Natural killer cell (primary cell): ENCODE data around the gene ZC3H18. TPM values are rescaled to one million over a fixed set of nuclear protein-coding genes. Genes with fewer than 3 reads are reported as not detected.
A peak's percentile ranks its signal among the peaks of the same experiment; 100 is the strongest.

Experiments used
- ATAC-seq, 3 donors: fragments of 150-1000 bp in 2 of 3; fragments of 200-7000 bp in 1 of 3; cut with Tn5 transposase; 1 replicate in 1 of 3; 2 replicates in 2 of 3; pipeline ENCODE4 v1.10.0; 2021; ENCODE audit warnings: mild to moderate bottlenecking in 2 of 3, moderate library complexity in 2 of 3
- DNase-seq, 2 donors: peaks; one replicate each; pipeline versions ENCODE4 v3.0.0 to v3.0.0-alpha.2; 2013 to 2021; ENCODE audit warnings: mixed read lengths in 1 of 2
- H3K27ac ChIP-seq: one replicate; pipeline ENCODE4 v1.5.1; 2013; ENCODE audit warnings: mild to moderate bottlenecking, low read length
- H3K27me3 ChIP-seq: one replicate; pipeline ENCODE4 v1.6.1; 2013; ENCODE audit warnings: low read length; ENCODE audit not compliant: control insufficient read depth, insufficient read depth
- H3K36me3 ChIP-seq: one replicate; pipeline ENCODE4 v1.6.1; 2013; ENCODE audit warnings: low read length; ENCODE audit not compliant: control insufficient read depth, insufficient read depth
- H3K4me1 ChIP-seq: one replicate; pipeline ENCODE4 v1.6.1; 2013; ENCODE audit warnings: low read length; ENCODE audit not compliant: control insufficient read depth, insufficient read depth
- H3K4me3 ChIP-seq: one replicate; pipeline ENCODE4 v1.5.1; 2013; ENCODE audit warnings: low read length
- H3K9me3 ChIP-seq: one replicate; pipeline ENCODE4 v1.6.1; 2013; ENCODE audit warnings: low read length; ENCODE audit not compliant: control insufficient read depth, insufficient read depth
- H3K27ac Mint-ChIP-seq, 2 donors: one replicate each; pipeline ENCODE4 v1.8.0; 2022; ENCODE audit warnings: mild to moderate bottlenecking in 2 of 2, mixed read lengths in 2 of 2, moderate library complexity in 1 of 2
- H3K27me3 Mint-ChIP-seq, 2 donors: one replicate each; pipeline ENCODE4 v1.8.0; 2022; ENCODE audit warnings: low read depth in 2 of 2, mixed read lengths in 2 of 2
- H3K36me3 Mint-ChIP-seq: one replicate; pipeline ENCODE4 v1.8.0; 2022; ENCODE audit warnings: mixed read lengths
- H3K4me1 Mint-ChIP-seq, 2 donors: one replicate each; pipeline ENCODE4 v1.8.0; 2022; ENCODE audit warnings: mixed read lengths in 2 of 2
- H3K4me3 Mint-ChIP-seq: one replicate; pipeline ENCODE4 v1.8.0; 2022; ENCODE audit warnings: mild to moderate bottlenecking, moderate library complexity, mixed read lengths
- H3K9me3 Mint-ChIP-seq, 2 donors: one replicate each; pipeline ENCODE4 v1.8.0; 2022; ENCODE audit warnings: mixed read lengths in 2 of 2
- CTCF ChIP-seq: fragments of 200-600 bp; IDR thresholded peaks from one replicate; pipeline ENCODE4 v1.8.0; 2022; ENCODE audit warnings: antibody characterized with exemption
- WGBS: methylation state at CpG from one replicate; pipeline ENCODE4 v1.1.7; 2013; ENCODE audit warnings: missing lambda C conversion rate; ENCODE audit not compliant: insufficient coverage; 5-methylcytosine and 5-hydroxymethylcytosine counted together
- intact Hi-C: fragments of 100-400 bp; cut with micrococcal nuclease; formaldehyde crosslinking; loops from one replicate; pipeline ENCODE4 v1.14.2; 2022
- total RNA-seq, 4 donors: library from RNA; stranded (reverse); fragments of 120-200 nt in 1 of 4; gene quantifications; one replicate each; pipeline versions ENCODE4 v1.2.3 to v1.2.4, GENCODE V29; 2013 to 2022

Gene ZC3H18
- total RNA-seq, 3 donors from 2014 or later (not counting 1 experiment from before 2014, with no cell fraction given) = 125 to 130 (median 126) TPM

- WGBS = 70% methylated on average over 8 of the region's 8 CpGs
- Mint-ChIP-seq H3K36me3 (peaks cover 10% of the 10 kb centered on the region), H3K9me3 (peaks cover 4 to 5% of the 10 kb centered on the region in 2 donors), H3K27ac (no peak overlapping the region), H3K4me1 (peaks cover 10 to 54% of the 10 kb centered on the region in 2 donors), H3K4me3 (no peak overlapping the region), H3K27me3 (no peaks in the 10 kb centered on the region)
- DNase-seq = no peak
- no peak for TF ChIP-seq CTCF
- no peak overlapping the region for H3K4me3 ChIP-seq
- H3K4me1 ChIP-seq = peaks cover 75% of the 10 kb centered on the region
- H3K36me3 ChIP-seq = no peaks in the 10 kb centered on the region
- ATAC-seq = no peak
- H3K9me3 ChIP-seq = peaks cover 31% of the 10 kb centered on the region
- intact Hi-C loops = no loop called here
- H3K27me3 ChIP-seq = no peaks in the 10 kb centered on the region
- H3K27ac ChIP-seq = no peak overlapping the region
Measured at GRCh38 chr16:88543230-88543813, 26.9 kb upstream of the ZC3H18 start.

- intact Hi-C loops = no loop called here
- Histone ChIP-seq H3K27ac (no peak overlapping the region), H3K27me3 (no peaks in the 10 kb centered on the region), H3K4me1 (peaks cover 77% of the 10 kb centered on the region), H3K4me3 (no peak overlapping the region), H3K9me3 (peaks cover 31% of the 10 kb centered on the region), H3K36me3 (no peaks in the 10 kb centered on the region)
- Mint-ChIP-seq H3K27me3 (no peaks in the 10 kb centered on the region), H3K9me3 (peaks cover 4 to 5% of the 10 kb centered on the region in 2 donors), H3K4me3 (no peak overlapping the region), H3K36me3 (peaks cover 10% of the 10 kb centered on the region), H3K4me1 (peaks cover 32 to 62% of the 10 kb centered on the region in 2 donors), H3K27ac (peak overlapping the region in 1 of 2 donors; percentile 86)
- no peak for TF ChIP-seq CTCF
- DNase-seq (no peak), ATAC-seq (no peak)
- 83% methylated on average over 7 of the region's 7 CpGs for WGBS
Measured at GRCh38 chr16:88545781-88546180, 24.4 kb upstream of the ZC3H18 start.

GRCh38 chr16:88548131-88548874, 21.9 kb upstream of the ZC3H18 start:
- H3K4me3 Mint-ChIP-seq = peak overlapping the region; percentile 71
- Histone ChIP-seq H3K9me3 (peaks cover 18% of the 10 kb centered on the region), H3K36me3 (no peaks in the 10 kb centered on the region), H3K4me1 (peaks cover 83% of the 10 kb centered on the region), H3K27me3 (no peaks in the 10 kb centered on the region), H3K4me3 (no peak overlapping the region), H3K27ac (peak overlapping the region; percentile 79)
- H3K36me3 Mint-ChIP-seq = peaks cover 6% of the 10 kb centered on the region
- intact Hi-C loops = no loop called here
- peaks cover 4% of the 10 kb centered on the region in 2 donors for H3K9me3 Mint-ChIP-seq
- peaks cover 42 to 67% of the 10 kb centered on the region in 2 donors for H3K4me1 Mint-ChIP-seq
- no peaks in the 10 kb centered on the region for H3K27me3 Mint-ChIP-seq
- ATAC-seq (peak in 2 of 3 donors; percentile 35 to 36), DNase-seq (no peak)
- 55% methylated on average over 15 of the region's 15 CpGs for WGBS
- peak overlapping the region; percentile 29 to 89 for H3K27ac Mint-ChIP-seq
- TF ChIP-seq CTCF = no peak
